HG03460 (cell line): ENCODE results near the gene CBX4.
A peak's percentile ranks its signal among the peaks of the same experiment; 100 is the strongest.

ENCODE experiments used
- ATAC-seq: cut with Tn5 transposase; IDR thresholded peaks from one replicate; pipeline ENCODE4 v1.9.1; 2021; ENCODE audit not compliant: unreplicated experiment

CBX4 gene

GRCh38 chr17:79814974-79815835, 24.0 kb downstream of the CBX4 start:
- ATAC-seq, result no peak

- no peak for ATAC-seq
Measured at GRCh38 chr17:79814127-79814973, 24.9 kb downstream of the CBX4 start.

GRCh38 chr17:79813297-79814126, 25.7 kb downstream of the CBX4 start:
- ATAC-seq, result no peak

- no peak for ATAC-seq
Measured at GRCh38 chr17:79812353-79813258, 26.6 kb downstream of the CBX4 start.

GRCh38 chr17:79811868-79812352, 27.3 kb downstream of the CBX4 start:
- no peak for ATAC-seq

- no peak for ATAC-seq
Measured at GRCh38 chr17:79811011-79811867, 28.0 kb downstream of the CBX4 start.

- ATAC-seq, result peak; percentile 69
Measured at GRCh38 chr17:79810130-79811010, 28.9 kb downstream of the CBX4 start.

- no peak for ATAC-seq
Measured at GRCh38 chr17:79809530-79810129, 29.6 kb downstream of the CBX4 start.

GRCh38 chr17:79808763-79809529, 30.3 kb downstream of the CBX4 start:
- no peak for ATAC-seq

- ATAC-seq, result no peak
Measured at GRCh38 chr17:79806863-79807720, 32.1 kb downstream of the CBX4 start.

- no peak for ATAC-seq
Measured at GRCh38 chr17:79806446-79806760, 32.8 kb downstream of the CBX4 start.

GRCh38 chr17:79804856-79805696, 34.2 kb downstream of the CBX4 start:
- ATAC-seq, result peak; percentile 12

GRCh38 chr17:79803997-79804855, 35.0 kb downstream of the CBX4 start:
- peak; percentile 65 for ATAC-seq

GRCh38 chr17:79803421-79803996, 35.7 kb downstream of the CBX4 start:
- ATAC-seq, result no peak
